ENCODE measurements around the gene ZC3H10. TPM values are rescaled to one million over a fixed set of nuclear protein-coding genes. Genes with fewer than 3 reads are reported as not detected.

ZC3H10 gene
- total RNA-seq, 4 donors from 2014 or later = 1.3 to 9.8 (median 4.2) TPM

- intact Hi-C loops (cut with DNase I; ENCODE audit: low total_unique reads) = no loop called here
- Histone ChIP-seq H3K27me3 (no peaks in the 10 kb centered on the region), H3K4me1 (peaks cover 0 to 7% of the 10 kb centered on the region in 2 donors), H3K4me3 (no peak overlapping the region), H3K36me3 (no peaks in the 10 kb centered on the region), H3K9me3 (no peaks in the 10 kb centered on the region), H3K27ac (no peak overlapping the region)
- TF ChIP-seq, protein P1, sequence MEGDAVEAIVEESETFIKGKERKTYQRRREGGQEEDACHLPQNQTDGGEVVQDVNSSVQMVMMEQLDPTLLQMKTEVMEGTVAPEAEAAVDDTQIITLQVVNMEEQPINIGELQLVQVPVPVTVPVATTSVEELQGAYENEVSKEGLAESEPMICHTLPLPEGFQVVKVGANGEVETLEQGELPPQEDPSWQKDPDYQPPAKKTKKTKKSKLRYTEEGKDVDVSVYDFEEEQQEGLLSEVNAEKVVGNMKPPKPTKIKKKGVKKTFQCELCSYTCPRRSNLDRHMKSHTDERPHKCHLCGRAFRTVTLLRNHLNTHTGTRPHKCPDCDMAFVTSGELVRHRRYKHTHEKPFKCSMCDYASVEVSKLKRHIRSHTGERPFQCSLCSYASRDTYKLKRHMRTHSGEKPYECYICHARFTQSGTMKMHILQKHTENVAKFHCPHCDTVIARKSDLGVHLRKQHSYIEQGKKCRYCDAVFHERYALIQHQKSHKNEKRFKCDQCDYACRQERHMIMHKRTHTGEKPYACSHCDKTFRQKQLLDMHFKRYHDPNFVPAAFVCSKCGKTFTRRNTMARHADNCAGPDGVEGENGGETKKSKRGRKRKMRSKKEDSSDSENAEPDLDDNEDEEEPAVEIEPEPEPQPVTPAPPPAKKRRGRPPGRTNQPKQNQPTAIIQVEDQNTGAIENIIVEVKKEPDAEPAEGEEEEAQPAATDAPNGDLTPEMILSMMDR (IDR thresholded peaks at IDR 0.05) = no peak
- TF ChIP-seq POLR2A (IDR thresholded peaks at IDR 0.05) = no peak
- DNase-seq = no peak
These were observed 15.4 kb upstream of the ZC3H10 start for GRCh38 chr12:56102683-56103065.

- Histone ChIP-seq H3K4me1 (peaks cover 0 to 7% of the 10 kb centered on the region in 2 donors), H3K27me3 (no peaks in the 10 kb centered on the region), H3K4me3 (peak overlapping the region; percentile 86 to 89), H3K27ac (peak overlapping the region; percentile 82 to 88), H3K36me3 (no peaks in the 10 kb centered on the region), H3K9me3 (no peaks in the 10 kb centered on the region)
- DNase-seq = no peak
- intact Hi-C loops (cut with DNase I; ENCODE audit: low total_unique reads) = no loop called here
- TF ChIP-seq, protein P1 (IDR thresholded peaks at IDR 0.05) = no peak
- TF ChIP-seq POLR2A (IDR thresholded peaks at IDR 0.05) = no peak
These were observed 14.9 kb upstream of the ZC3H10 start for GRCh38 chr12:56103066-56103711.

- TF ChIP-seq, protein P1 (IDR thresholded peaks at IDR 0.05) = no peak
- no peak for TF ChIP-seq POLR2A (IDR thresholded peaks at IDR 0.05)
- Histone ChIP-seq H3K27me3 (no peaks in the 10 kb centered on the region), H3K4me1 (peaks cover 0 to 7% of the 10 kb centered on the region in 2 donors), H3K36me3 (no peaks in the 10 kb centered on the region), H3K9me3 (no peaks in the 10 kb centered on the region), H3K4me3 (peak overlapping the region; percentile 86 to 89), H3K27ac (peak overlapping the region; percentile 82 to 88)
- no peak for DNase-seq
- intact Hi-C loops (cut with DNase I; ENCODE audit: low total_unique reads) = no loop called here
These were observed 14.3 kb upstream of the ZC3H10 start for GRCh38 chr12:56103823-56104108.

DNA sequence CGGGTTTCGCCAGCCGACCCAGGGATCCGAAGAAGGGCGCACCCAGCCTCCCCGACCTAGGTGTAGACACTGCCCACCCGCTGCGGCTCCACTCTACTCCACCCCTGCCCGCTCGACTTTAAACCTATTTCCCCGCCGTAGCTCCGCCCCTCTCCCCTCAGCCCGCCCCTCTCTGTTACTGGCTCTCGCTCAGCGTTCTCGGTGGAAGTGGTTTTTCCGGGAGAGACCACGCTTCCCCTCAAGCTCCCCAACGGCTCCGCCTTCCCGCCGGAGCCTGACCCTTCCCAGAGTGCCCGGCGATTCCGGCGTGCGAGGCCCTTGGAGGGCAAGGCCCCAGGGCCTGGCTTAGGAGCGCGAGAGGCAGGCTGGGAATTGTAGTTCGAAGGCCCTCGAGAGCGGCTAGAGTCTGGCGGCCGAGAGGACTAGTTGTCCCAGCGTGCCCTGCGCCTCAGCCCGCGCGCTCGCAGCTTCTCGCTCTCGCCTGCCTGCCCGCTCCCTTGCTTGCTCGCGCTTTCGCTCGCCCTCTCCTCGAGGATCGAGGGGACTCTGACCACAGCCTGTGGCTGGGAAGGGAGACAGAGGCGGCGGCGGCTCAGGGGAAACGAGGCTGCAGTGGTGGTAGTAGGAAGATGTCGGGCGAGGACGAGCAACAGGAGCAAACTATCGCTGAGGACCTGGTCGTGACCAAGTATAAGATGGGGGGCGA, 13.8 kb upstream of the ZC3H10 start, which contains the start of gene PA2G4:
PA2G4 (plus strand) TSS at position 451 of the 706 bp plus-strand sequence; CDS start at position 630, 179 bp downstream.
- DNase-seq = peak; percentile 97 to 98
- H3K27me3 ChIP-seq = no peaks in the 10 kb centered on the region
- H3K4me3 ChIP-seq = peak within 1 kb of the TSS; percentile 86 to 89
- TF ChIP-seq POLR2A (IDR thresholded peaks at IDR 0.05) = peak; percentile 84 to 90
- TF ChIP-seq, protein P1 (IDR thresholded peaks at IDR 0.05) = peak in 3 of 4 experiments; percentile 18 to 43 (median 19)
- H3K4me1 ChIP-seq = peaks cover 0 to 7% of the 10 kb centered on the region in 2 donors
- intact Hi-C loops (cut with DNase I; ENCODE audit: low total_unique reads) = no loop called here
- H3K36me3 ChIP-seq = no peaks in the 10 kb centered on the region
- H3K27ac ChIP-seq = peak within 1 kb of the TSS; percentile 82 to 88
- no peaks in the 10 kb centered on the region for H3K9me3 ChIP-seq

Data from uterus (tissue), 4 donors.